PFSK-1 (cell line): ENCODE data around the gene ALOX5AP.

Source experiments
- POLR2AphosphoS5 ChIP-seq: IDR thresholded peaks from 2 replicates; pipeline ENCODE4 v1.6.1; 2012; ENCODE audit warnings: low read depth, mild to moderate bottlenecking, control low read depth, low read length, moderate library complexity
- REST ChIP-seq, 2 experiments: IDR thresholded peaks; 2 replicates each; pipeline versions ENCODE4 v1.6.1 to v1.8.0; 2011 to 2012; ENCODE audit warnings: low read depth in 2 of 2, low read length in 2 of 2, control low read depth in 1 of 2, inconsistent platforms in 1 of 2, mild to moderate bottlenecking in 1 of 2, moderate library complexity in 1 of 2; ENCODE audit not compliant: insufficient read depth in 1 of 2
- SIN3A ChIP-seq: IDR thresholded peaks from 2 replicates; pipeline ENCODE4 v1.6.1; 2012; ENCODE audit warnings: mild to moderate bottlenecking, low read length, moderate library complexity, borderline replicate concordance; ENCODE audit not compliant: insufficient read depth
- TAF1 ChIP-seq: IDR thresholded peaks from 2 replicates; pipeline ENCODE4 v1.6.1; 2012; ENCODE audit warnings: low read length, control low read depth, borderline replicate concordance; ENCODE audit not compliant: insufficient read depth

GRCh38 chr13:30798776-30799355, 63.5 kb downstream of the ALOX5AP start:
- TF ChIP-seq REST (IDR thresholded peaks at IDR 0.05; ENCODE audit: insufficient read depth in 1 of 2, low read depth in 2 of 2, low read length in 2 of 2) (no peak), POLR2AphosphoS5 (no peak), SIN3A (no peak), TAF1 (no peak)
